Lower leg skin (tissue), 4 donors: Measurements from ENCODE around the gene LRRC34. TPM values are rescaled to one million over a fixed set of nuclear protein-coding genes. Genes with fewer than 3 reads are reported as not detected.

Experiments
- DNase-seq, 2 donors: peaks; one replicate each; pipeline ENCODE4 v3.0.0-alpha.2; 2019; ENCODE audit warnings: low spot score in 2 of 2
- H3K4me3 ChIP-seq: fragments of 200-600 bp; sonication (generic); 2 replicates; pipeline ENCODE4 v1.5.1; 2017; ENCODE audit warnings: mild to moderate bottlenecking, low read depth; ENCODE audit not compliant: poor library complexity, severe bottlenecking
- CTCF ChIP-seq, 3 donors: fragments of 450-650 bp; IDR thresholded peaks; one replicate each; pipeline ENCODE4 v1.5.1; 2016; ENCODE audit warnings: antibody characterized with exemption in 3 of 3, mild to moderate bottlenecking in 3 of 3, moderate library complexity in 2 of 3
- POLR2A ChIP-seq, 2 donors: fragments of 450-650 bp; IDR thresholded peaks; one replicate each; pipeline ENCODE4 v1.6.1; 2016 to 2017; ENCODE audit warnings: antibody characterized with exemption in 2 of 2, mild to moderate bottlenecking in 1 of 2, moderate library complexity in 1 of 2
- WGBS, 2 donors: methylation state at CpG; one replicate each; pipeline ENCODE4 v1.1.5; 2018; 5-methylcytosine and 5-hydroxymethylcytosine counted together
- intact Hi-C: fragments of 100-400 bp; cut with DNase I; formaldehyde crosslinking; loops from one replicate; pipeline ENCODE4 v1.15.0; 2023; ENCODE audit warnings: low total_unique reads
- total RNA-seq, 4 donors: library from RNA; depleted of rRNA; stranded (reverse); fragments of >200 nt; gene quantifications; one replicate each; pipeline ENCODE4 v1.1.0, GENCODE V29; 2016

The LRRC34 gene
- total RNA-seq, 4 donors from 2014 or later = 0.34 to 1.8 (median 0.34) TPM; not detected in 1

- no peak for DNase-seq
- no peak overlapping the region for H3K4me3 ChIP-seq
- TF ChIP-seq CTCF (IDR thresholded peaks at IDR 0.05) (no peak), POLR2A (IDR thresholded peaks at IDR 0.05) (no peak)
- WGBS, 2 donors = 93 to 100% methylated on average over 1 of the region's 1 CpG
- intact Hi-C loops = no loop called here
These were observed 25.9 kb upstream of the LRRC34 start for GRCh38 chr3:169838511-169839030.

GRCh38 chr3:169836942-169837275 lies 24.2 kb upstream of the LRRC34 start:
- no peak overlapping the region for H3K4me3 ChIP-seq
- DNase-seq = no peak
- intact Hi-C loops = no loop called here
- TF ChIP-seq CTCF (IDR thresholded peaks at IDR 0.05) (no peak), POLR2A (IDR thresholded peaks at IDR 0.05) (no peak)
- WGBS, 2 donors = 84 to 89% methylated on average over 3 of the region's 3 CpGs

- intact Hi-C loops = no loop called here
- no peak for TF ChIP-seq POLR2A (IDR thresholded peaks at IDR 0.05)
- no peak for TF ChIP-seq CTCF (IDR thresholded peaks at IDR 0.05)
- DNase-seq = no peak
- 78 to 80% methylated on average over 5 of the region's 5 CpGs for WGBS, 2 donors
- H3K4me3 ChIP-seq = no peak overlapping the region
These were observed 23.6 kb upstream of the LRRC34 start for GRCh38 chr3:169836078-169836941.

GRCh38 chr3:169835533-169835932 lies 22.8 kb upstream of the LRRC34 start:
- DNase-seq = no peak
- TF ChIP-seq CTCF (IDR thresholded peaks at IDR 0.05) (no peak), POLR2A (IDR thresholded peaks at IDR 0.05) (no peak)
- intact Hi-C loops = no loop called here
- H3K4me3 ChIP-seq = no peak overlapping the region
- WGBS, 2 donors = 39 to 79% methylated on average over 1 of the region's 1 CpG

- TF ChIP-seq POLR2A (IDR thresholded peaks at IDR 0.05) = no peak
- no peak for TF ChIP-seq CTCF (IDR thresholded peaks at IDR 0.05)
- no peak overlapping the region for H3K4me3 ChIP-seq
- WGBS, 2 donors = 77 to 96% methylated on average over 4 of the region's 4 CpGs
- intact Hi-C loops = no loop called here
- DNase-seq = no peak
These were observed 15.0 kb upstream of the LRRC34 start for GRCh38 chr3:169827712-169828111.
